Measurements from ENCODE around the gene ALDH1A3. TPM values are rescaled to one million over a fixed set of nuclear protein-coding genes. Genes with fewer than 3 reads are reported as not detected.

The ALDH1A3 gene
- polyA plus RNA-seq, 6 donors from 2014 or later = not detected

- H3K9me3 Mint-ChIP-seq = peaks cover 0 to 12% (median 5%) of the 10 kb centered on the region in 7 donors
- H3K4me1 Mint-ChIP-seq = no peaks in the 10 kb centered on the region
- no peaks in the 10 kb centered on the region for H3K36me3 Mint-ChIP-seq
- no peak overlapping the region for H3K4me3 Mint-ChIP-seq
- H3K27ac Mint-ChIP-seq = no peak overlapping the region
- H3K27me3 Mint-ChIP-seq = peaks cover 6 to 27% (median 16%) of the 10 kb centered on the region in 3 donors
- DNase-seq (no peak), ATAC-seq (ENCODE audit: low read depth in 2 of 2) (no peak)
These were observed 16.4 kb upstream of the ALDH1A3 start for GRCh38 chr15:100863075-100863795.

- Mint-ChIP-seq H3K4me3 (no peak overlapping the region), H3K9me3 (peaks cover 0 to 14% (median 5%) of the 10 kb centered on the region in 7 donors), H3K4me1 (no peaks in the 10 kb centered on the region), H3K27ac (no peak overlapping the region), H3K36me3 (peaks cover 0 to 3% of the 10 kb centered on the region in 2 donors), H3K27me3 (peaks cover 9 to 21% (median 20%) of the 10 kb centered on the region in 3 donors)
- DNase-seq (no peak), ATAC-seq (ENCODE audit: low read depth in 2 of 2) (no peak)
These were observed 15.8 kb upstream of the ALDH1A3 start for GRCh38 chr15:100863796-100864267.

GRCh38 chr15:100866386-100867330 is 13.0 kb upstream of the ALDH1A3 start:
- Mint-ChIP-seq H3K4me3 (no peak overlapping the region), H3K4me1 (no peaks in the 10 kb centered on the region), H3K9me3 (peaks cover 0 to 9% (median 4%) of the 10 kb centered on the region in 7 donors), H3K36me3 (peaks cover 0 to 8% of the 10 kb centered on the region in 2 donors), H3K27ac (no peak overlapping the region), H3K27me3 (peaks cover 12 to 33% (median 32%) of the 10 kb centered on the region in 3 donors)
- no peak for ATAC-seq (ENCODE audit: low read depth in 2 of 2)
- no peak for DNase-seq

GRCh38 chr15:100867433-100867832 is 12.2 kb upstream of the ALDH1A3 start:
- ATAC-seq (ENCODE audit: low read depth in 2 of 2) = no peak
- H3K36me3 Mint-ChIP-seq = peaks cover 0 to 8% of the 10 kb centered on the region in 2 donors
- H3K4me1 Mint-ChIP-seq = no peaks in the 10 kb centered on the region
- DNase-seq = no peak
- peaks cover 12 to 33% (median 32%) of the 10 kb centered on the region in 3 donors for H3K27me3 Mint-ChIP-seq
- H3K27ac Mint-ChIP-seq = no peak overlapping the region
- H3K9me3 Mint-ChIP-seq = peaks cover 0 to 9% (median 4%) of the 10 kb centered on the region in 7 donors
- H3K4me3 Mint-ChIP-seq = no peak overlapping the region

GRCh38 chr15:100869151-100869999 is 10.3 kb upstream of the ALDH1A3 start:
- DNase-seq = no peak

GRCh38 chr15:100873029-100873677 is 6.5 kb upstream of the ALDH1A3 start:
- ATAC-seq (ENCODE audit: low read depth in 2 of 2) = peak; percentile 48 to 66
- H3K9me3 Mint-ChIP-seq = peaks cover 0 to 9% (median 4%) of the 10 kb centered on the region in 7 donors
- no peak overlapping the region for H3K27ac Mint-ChIP-seq
- H3K4me1 Mint-ChIP-seq = peaks cover 0 to 4% (median 0%) of the 10 kb centered on the region in 3 donors
- H3K4me3 Mint-ChIP-seq = no peak overlapping the region
- peak; percentile 38 for DNase-seq
- H3K36me3 Mint-ChIP-seq = peaks cover 0 to 8% of the 10 kb centered on the region in 2 donors
- peaks cover 38 to 55% (median 49%) of the 10 kb centered on the region in 3 donors for H3K27me3 Mint-ChIP-seq

More at GRCh38 chr15:100869151-100869999, 10.3 kb upstream of the ALDH1A3 start:
- Mint-ChIP-seq H3K4me3 (no peak overlapping the region), H3K9me3 (peaks cover 0 to 9% (median 4%) of the 10 kb centered on the region in 7 donors), H3K36me3 (peaks cover 0 to 8% of the 10 kb centered on the region in 2 donors), H3K27me3 (peaks cover 17 to 30% (median 22%) of the 10 kb centered on the region in 3 donors), H3K4me1 (peaks cover 0 to 4% (median 0%) of the 10 kb centered on the region in 3 donors), H3K27ac (no peak overlapping the region)
- no peak for ATAC-seq (ENCODE audit: low read depth in 2 of 2)

GRCh38 chr15:100875495-100875894 is 4.1 kb upstream of the ALDH1A3 start:
- peaks cover 38 to 55% (median 43%) of the 10 kb centered on the region in 3 donors for H3K27me3 Mint-ChIP-seq
- ATAC-seq (ENCODE audit: low read depth in 2 of 2) (no peak), DNase-seq (no peak)
- no peaks in the 10 kb centered on the region for H3K36me3 Mint-ChIP-seq
- H3K4me1 Mint-ChIP-seq = peaks cover 4 to 9% (median 6%) of the 10 kb centered on the region in 3 donors
- no peak overlapping the region for H3K27ac Mint-ChIP-seq
- H3K9me3 Mint-ChIP-seq = no peaks in the 10 kb centered on the region
- peak overlapping the region in 1 of 8 donors; percentile 19 for H3K4me3 Mint-ChIP-seq

- no peaks in the 10 kb centered on the region for H3K36me3 Mint-ChIP-seq
- H3K4me3 Mint-ChIP-seq = no peak overlapping the region
- peaks cover 40 to 60% (median 48%) of the 10 kb centered on the region in 3 donors for H3K27me3 Mint-ChIP-seq
- peaks cover 8 to 13% (median 9%) of the 10 kb centered on the region in 3 donors for H3K4me1 Mint-ChIP-seq
- no peaks in the 10 kb centered on the region for H3K9me3 Mint-ChIP-seq
- DNase-seq = no peak
- ATAC-seq (ENCODE audit: low read depth in 2 of 2) = no peak
- H3K27ac Mint-ChIP-seq = no peak overlapping the region
These were observed 3.7 kb upstream of the ALDH1A3 start for GRCh38 chr15:100875976-100876375.

- DNase-seq (no peak), ATAC-seq (ENCODE audit: low read depth in 2 of 2) (no peak)
- Mint-ChIP-seq H3K4me3 (peak overlapping the region in 1 of 8 donors; percentile 53), H3K4me1 (peaks cover 8 to 13% (median 10%) of the 10 kb centered on the region in 3 donors), H3K27ac (no peak overlapping the region), H3K27me3 (peaks cover 56 to 74% (median 64%) of the 10 kb centered on the region in 3 donors), H3K9me3 (no peaks in the 10 kb centered on the region), H3K36me3 (no peaks in the 10 kb centered on the region)
These were observed 2.1 kb upstream of the ALDH1A3 start for GRCh38 chr15:100877551-100877950.

GRCh38 chr15:100878130-100878529 is 1.5 kb upstream of the ALDH1A3 start:
- H3K9me3 Mint-ChIP-seq = no peaks in the 10 kb centered on the region
- DNase-seq (no peak), ATAC-seq (ENCODE audit: low read depth in 2 of 2) (no peak)
- H3K27ac Mint-ChIP-seq = no peak overlapping the region
- peaks cover 5 to 13% (median 10%) of the 10 kb centered on the region in 3 donors for H3K4me1 Mint-ChIP-seq
- peak overlapping the region in 6 of 8 donors; percentile 64 to 83 (median 80) for H3K4me3 Mint-ChIP-seq
- peaks cover 58 to 80% (median 70%) of the 10 kb centered on the region in 3 donors for H3K27me3 Mint-ChIP-seq
- H3K36me3 Mint-ChIP-seq = no peaks in the 10 kb centered on the region

GRCh38 chr15:100878648-100879047 is 983 bp upstream of the ALDH1A3 start:
- peaks cover 5 to 13% (median 10%) of the 10 kb centered on the region in 3 donors for H3K4me1 Mint-ChIP-seq
- DNase-seq (no peak), ATAC-seq (ENCODE audit: low read depth in 2 of 2) (no peak)
- peaks cover 62 to 84% (median 75%) of the 10 kb centered on the region in 3 donors for H3K27me3 Mint-ChIP-seq
- H3K36me3 Mint-ChIP-seq = no peaks in the 10 kb centered on the region
- H3K27ac Mint-ChIP-seq = peak overlapping the region in 2 of 6 donors; percentile 19 to 72
- peak overlapping the region; percentile 64 to 84 (median 80) for H3K4me3 Mint-ChIP-seq
- H3K9me3 Mint-ChIP-seq = no peaks in the 10 kb centered on the region

- Mint-ChIP-seq H3K4me3 (peak overlapping the region in 6 of 8 donors; percentile 64 to 83 (median 80)), H3K4me1 (peaks cover 5 to 13% (median 10%) of the 10 kb centered on the region in 3 donors), H3K27me3 (peaks cover 66 to 84% (median 79%) of the 10 kb centered on the region in 3 donors), H3K36me3 (no peaks in the 10 kb centered on the region), H3K27ac (no peak overlapping the region), H3K9me3 (no peaks in the 10 kb centered on the region)
- ATAC-seq (ENCODE audit: low read depth in 2 of 2) = peak in 1 of 2 donors; percentile 10
- DNase-seq = no peak
These were observed 569 bp upstream of the ALDH1A3 start for GRCh38 chr15:100879061-100879463.
